KMS-11 (cell line): ENCODE results near the gene PTGFRN.
"Not testable (repeated sequence)": the region's sequence is repeated elsewhere in the genome, so short reads cannot be mapped to it uniquely, and the experiment has no call there.

Experiments used
- H2AFZ ChIP-seq: fragments of 200-600 bp; sonication (generic); 2 replicates; pipeline ENCODE4 v1.6.1; 2016; ENCODE audit warnings: antibody characterized with exemption, mixed run types, low read depth
- H3K27ac ChIP-seq: fragments of 200-600 bp; sonication (generic); 2 replicates; pipeline ENCODE4 v1.6.1; 2016; ENCODE audit warnings: mild to moderate bottlenecking, mixed run types
- H3K27me3 ChIP-seq: fragments of 200-600 bp; sonication (generic); 2 replicates; pipeline ENCODE4 v1.6.1; 2017; ENCODE audit warnings: mild to moderate bottlenecking, low read depth, mixed run types, moderate library complexity; ENCODE audit not compliant: insufficient read depth
- H3K36me3 ChIP-seq: fragments of 200-600 bp; sonication (generic); 2 replicates; pipeline ENCODE4 v1.6.1; 2017; ENCODE audit warnings: mild to moderate bottlenecking, mixed run types; ENCODE audit not compliant: insufficient read depth
- H3K4me1 ChIP-seq: fragments of 200-600 bp; sonication (generic); 2 replicates; pipeline ENCODE4 v1.6.1; 2016; ENCODE audit warnings: mild to moderate bottlenecking, low read depth, mixed run types; ENCODE audit not compliant: poor library complexity, severe bottlenecking
- H3K4me2 ChIP-seq: fragments of 200-600 bp; sonication (generic); 2 replicates; pipeline ENCODE4 v1.7.0; 2016; ENCODE audit warnings: mild to moderate bottlenecking, mixed run types
- H3K4me3 ChIP-seq: fragments of 200-600 bp; sonication (generic); IDR thresholded peaks from 2 replicates; pipeline ENCODE4 v1.6.1; 2017; ENCODE audit warnings: low read depth, low read length, mixed read lengths; ENCODE audit not compliant: insufficient read depth
- H3K79me2 ChIP-seq: fragments of 200-600 bp; sonication (generic); 2 replicates; pipeline ENCODE4 v1.6.1; 2016; ENCODE audit warnings: low read depth, mixed run types; ENCODE audit not compliant: insufficient read depth
- H3K9ac ChIP-seq: fragments of 200-600 bp; sonication (generic); 2 replicates; pipeline ENCODE4 v1.6.1; 2016; ENCODE audit warnings: mild to moderate bottlenecking, mixed run types
- H4K20me1 ChIP-seq: fragments of 200-600 bp; sonication (generic); 2 replicates; pipeline ENCODE4 v1.6.1; 2016; ENCODE audit warnings: mild to moderate bottlenecking, mixed run types; ENCODE audit not compliant: insufficient read depth
- CTCF ChIP-seq: fragments of 200-600 bp; sonication (generic); conservative IDR thresholded peaks from 2 replicates; pipeline ENCODE4 v1.6.1; 2017; ENCODE audit warnings: low read depth, mild to moderate bottlenecking, antibody characterized with exemption, low read length, moderate library complexity, mixed read lengths

The PTGFRN gene

GRCh38 chr1:116874733-116875249 is 34.9 kb upstream of the PTGFRN start:
- Histone ChIP-seq H3K79me2 (no peaks in the 10 kb centered on the region), H4K20me1 (no peaks in the 10 kb centered on the region), H3K36me3 (no peaks in the 10 kb centered on the region), H3K27ac (no peak overlapping the region), H3K4me1 (no peaks in the 10 kb centered on the region), H3K9ac (no peak overlapping the region), H3K4me3 (no peak overlapping the region), H3K27me3 (no peaks in the 10 kb centered on the region), H3K4me2 (no peak overlapping the region), H2AFZ (no peak overlapping the region)
- TF ChIP-seq CTCF: no peak

GRCh38 chr1:116875391-116875790 is 34.3 kb upstream of the PTGFRN start:
- H2AFZ ChIP-seq: no peak overlapping the region
- no peaks in the 10 kb centered on the region for H4K20me1 ChIP-seq
- no peak overlapping the region for H3K4me3 ChIP-seq
- H3K4me1 ChIP-seq: no peaks in the 10 kb centered on the region
- no peak overlapping the region for H3K27ac ChIP-seq
- H3K36me3 ChIP-seq: no peaks in the 10 kb centered on the region
- no peak for TF ChIP-seq CTCF
- H3K4me2 ChIP-seq: no peak overlapping the region
- H3K27me3 ChIP-seq: no peaks in the 10 kb centered on the region
- no peak overlapping the region for H3K9ac ChIP-seq
- H3K79me2 ChIP-seq: no peaks in the 10 kb centered on the region

- H3K36me3 ChIP-seq, H2AFZ ChIP-seq, H3K27me3 ChIP-seq, H3K4me1 ChIP-seq, H3K4me3 ChIP-seq, H3K27ac ChIP-seq, H3K4me2 ChIP-seq, H4K20me1 ChIP-seq, H3K9ac ChIP-seq, H3K79me2 ChIP-seq: not testable (repeated sequence)
These were observed 33.8 kb upstream of the PTGFRN start for GRCh38 chr1:116875946-116876345.

- no peak overlapping the region for H3K4me2 ChIP-seq
These were observed 32.4 kb upstream of the PTGFRN start for GRCh38 chr1:116877141-116877818.

More at GRCh38 chr1:116877141-116877818, 32.4 kb upstream of the PTGFRN start:
- H2AFZ ChIP-seq: no peak overlapping the region
- H3K4me1 ChIP-seq: no peaks in the 10 kb centered on the region
- no peaks in the 10 kb centered on the region for H3K27me3 ChIP-seq
- no peak overlapping the region for H3K4me3 ChIP-seq
- no peaks in the 10 kb centered on the region for H3K36me3 ChIP-seq
- no peaks in the 10 kb centered on the region for H3K79me2 ChIP-seq
- H3K9ac ChIP-seq: no peak overlapping the region
- no peak for TF ChIP-seq CTCF
- no peak overlapping the region for H3K27ac ChIP-seq
- no peaks in the 10 kb centered on the region for H4K20me1 ChIP-seq
